Keratinocyte (primary cell): Measurements from ENCODE around the gene HEMGN. TPM values are rescaled to one million over a fixed set of nuclear protein-coding genes. Genes with fewer than 3 reads are reported as not detected.
A peak's percentile ranks its signal among the peaks of the same experiment; 100 is the strongest.

Experiments used
- DNase-seq: peaks from one replicate; pipeline ENCODE4 v3.0.0-alpha.2; 2011; ENCODE audit warnings: low read depth, missing footprints, low spot score
- FAIRE-seq: peaks from 2 replicates; lab custom pipeline; 2011; peaks lifted over from hg19 to GRCh38; lab: Jason Lieb, UNC
- H2AFZ ChIP-seq: 2 replicates; pipeline ENCODE4 v1.6.0; 2012; ENCODE audit warnings: low read length, control low read depth, inconsistent platforms; ENCODE audit not compliant: control insufficient read depth
- H3K27ac ChIP-seq: 2 replicates; pipeline ENCODE4 v1.5.1; 2011; ENCODE audit warnings: low read length; ENCODE audit not compliant: control insufficient read depth, insufficient read depth
- H3K27me3 ChIP-seq: 3 replicates; pipeline ENCODE4 v1.6.0; 2011; ENCODE audit warnings: low read length; ENCODE audit not compliant: control insufficient read depth, insufficient read depth; ENCODE audit errors: extremely low read depth
- H3K36me3 ChIP-seq, 2 experiments: 2 replicates in 1 of 2; 3 replicates in 1 of 2; pipeline ENCODE4 v1.5.1; 2011; ENCODE audit warnings: low read length in 2 of 2, mild to moderate bottlenecking in 1 of 2; ENCODE audit not compliant: control insufficient read depth in 2 of 2, insufficient read depth in 2 of 2; ENCODE audit errors: extremely low read depth in 1 of 2
- H3K4me1 ChIP-seq: 3 replicates; pipeline ENCODE4 v1.5.1; 2011; ENCODE audit warnings: low read length; ENCODE audit not compliant: control insufficient read depth, insufficient read depth; ENCODE audit errors: extremely low read depth
- H3K4me2 ChIP-seq: 3 replicates; pipeline ENCODE4 v1.6.0; 2011; ENCODE audit warnings: low read depth, low read length; ENCODE audit not compliant: control insufficient read depth, insufficient read depth; ENCODE audit errors: extremely low read depth
- H3K4me3 ChIP-seq, 3 experiments: fragments of 200-600 bp in 1 of 3; sonication (generic) in 1 of 3; 2 replicates in 2 of 3; 3 replicates in 1 of 3; pipeline ENCODE4 v1.5.1; 2011 to 2016; ENCODE audit warnings: low read length in 3 of 3, mild to moderate bottlenecking in 3 of 3, control low read depth in 2 of 3, inconsistent platforms in 1 of 3, low read depth in 1 of 3, mixed read lengths in 1 of 3, mixed run types in 1 of 3, moderate library complexity in 1 of 3; ENCODE audit not compliant: control insufficient read depth in 2 of 3, insufficient read depth in 2 of 3; ENCODE audit errors: extremely low read depth in 1 of 3
- H3K79me2 ChIP-seq: 2 replicates; pipeline ENCODE4 v1.6.0; 2012; ENCODE audit warnings: low read length; ENCODE audit not compliant: control insufficient read depth, insufficient read depth
- H3K9ac ChIP-seq: 3 replicates; pipeline ENCODE4 v1.6.0; 2011; ENCODE audit warnings: low read length; ENCODE audit not compliant: control insufficient read depth, insufficient read depth; ENCODE audit errors: extremely low read depth
- H3K9me1 ChIP-seq: 3 replicates; pipeline ENCODE4 v1.6.0; 2011; ENCODE audit warnings: low read length; ENCODE audit not compliant: control insufficient read depth, insufficient read depth; ENCODE audit errors: extremely low read depth
- H3K9me3 ChIP-seq: 2 replicates; pipeline ENCODE4 v1.5.1; 2012; ENCODE audit warnings: low read depth, low read length; ENCODE audit not compliant: control insufficient read depth
- H4K20me1 ChIP-seq: 3 replicates; pipeline ENCODE4 v1.6.0; 2011; ENCODE audit warnings: low read length; ENCODE audit not compliant: control insufficient read depth, insufficient read depth; ENCODE audit errors: extremely low read depth
- EZH2 ChIP-seq: IDR thresholded peaks from one replicate; pipeline ENCODE4 v1.6.1; 2012; ENCODE audit warnings: inconsistent platforms, mild to moderate bottlenecking, low read length, moderate library complexity
- dilution Hi-C: fragments of 300-500 bp; cut with MboI; formaldehyde crosslinking; loops from one replicate; pipeline ENCODE4 v1.7.0; 2020; ENCODE audit warnings: low sequenced_read_pairs; ENCODE audit not compliant: extremely low pct_ligation_motif_present
- polyA plus RNA-seq, 5 experiments: library from polyadenylated mRNA; depleted of rRNA in 3 of 5; stranded (reverse) in 3 of 5; stranded (forward) in 1 of 5; unstranded in 1 of 5; fragments of >200 nt; gene quantifications; 1 replicate in 1 of 5; 2 replicates in 3 of 5; 3 replicates in 1 of 5; pipeline versions ENCODE4 v1.2.1 to v1.2.3, GENCODE V29; 2011 to 2012; ENCODE audit warnings: missing spikeins in 2 of 5, low read depth in 1 of 5, low replicate concordance in 1 of 5
- TF ChIP-seq, protein P1 (sequence below), 3 experiments: IDR thresholded peaks in 1 of 3; conservative IDR thresholded peaks in 1 of 3; optimal IDR thresholded peaks in 1 of 3; 2 replicates in 2 of 3; 3 replicates in 1 of 3; pipeline versions ENCODE3 to v1.5.1; 2011; ENCODE audit warnings: low read length in 3 of 3, mild to moderate bottlenecking in 3 of 3, moderate library complexity in 2 of 3, control low read depth in 1 of 3, inconsistent platforms in 1 of 3; ENCODE audit not compliant: insufficient read depth in 2 of 3; ENCODE audit errors: extremely low read depth in 1 of 3

Gene HEMGN
- polyA plus RNA-seq, 1 donor (not counting 4 experiments of a cell fraction or from before 2014, with no cell fraction given) = not detected

GRCh38 chr9:97981846-97982682, 44.1 kb upstream of the HEMGN start:
- Histone ChIP-seq H3K79me2 (peaks cover 33% of the 10 kb centered on the region), H3K36me3 (no peaks in the 10 kb centered on the region), H4K20me1 (peaks cover 9% of the 10 kb centered on the region), H3K9me3 (no peaks in the 10 kb centered on the region), H3K27ac (peak overlapping the region; percentile 88), H2AFZ (peak overlapping the region; percentile 52), H3K4me2 (peak overlapping the region; percentile 96), H3K9ac (peak overlapping the region; percentile 96), H3K4me3 (peak overlapping the region; percentile 68 to 83 (median 78)), H3K4me1 (peaks cover 40% of the 10 kb centered on the region), H3K27me3 (no peaks in the 10 kb centered on the region), H3K9me1 (no peaks in the 10 kb centered on the region)
- DNase-seq (no peak), FAIRE-seq (no peak)
- TF ChIP-seq, protein P1, sequence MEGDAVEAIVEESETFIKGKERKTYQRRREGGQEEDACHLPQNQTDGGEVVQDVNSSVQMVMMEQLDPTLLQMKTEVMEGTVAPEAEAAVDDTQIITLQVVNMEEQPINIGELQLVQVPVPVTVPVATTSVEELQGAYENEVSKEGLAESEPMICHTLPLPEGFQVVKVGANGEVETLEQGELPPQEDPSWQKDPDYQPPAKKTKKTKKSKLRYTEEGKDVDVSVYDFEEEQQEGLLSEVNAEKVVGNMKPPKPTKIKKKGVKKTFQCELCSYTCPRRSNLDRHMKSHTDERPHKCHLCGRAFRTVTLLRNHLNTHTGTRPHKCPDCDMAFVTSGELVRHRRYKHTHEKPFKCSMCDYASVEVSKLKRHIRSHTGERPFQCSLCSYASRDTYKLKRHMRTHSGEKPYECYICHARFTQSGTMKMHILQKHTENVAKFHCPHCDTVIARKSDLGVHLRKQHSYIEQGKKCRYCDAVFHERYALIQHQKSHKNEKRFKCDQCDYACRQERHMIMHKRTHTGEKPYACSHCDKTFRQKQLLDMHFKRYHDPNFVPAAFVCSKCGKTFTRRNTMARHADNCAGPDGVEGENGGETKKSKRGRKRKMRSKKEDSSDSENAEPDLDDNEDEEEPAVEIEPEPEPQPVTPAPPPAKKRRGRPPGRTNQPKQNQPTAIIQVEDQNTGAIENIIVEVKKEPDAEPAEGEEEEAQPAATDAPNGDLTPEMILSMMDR (optimal IDR thresholded peaks at IDR 0.05 in 1 of 3, IDR thresholded peaks at IDR 0.05 in 1 of 3, conservative IDR thresholded peaks at IDR 0.05 in 1 of 3; ENCODE audit: extremely low read depth in 1 of 3, insufficient read depth in 2 of 3, low read length in 3 of 3) = no peak
- no peak for TF ChIP-seq EZH2
- dilution Hi-C loops = no loop called here

- Histone ChIP-seq H3K9me3 (no peaks in the 10 kb centered on the region), H3K9me1 (no peaks in the 10 kb centered on the region), H3K4me3 (peak overlapping the region in 1 of 3 experiments; percentile 34), H3K27ac (peak overlapping the region; percentile 66), H4K20me1 (peaks cover 2% of the 10 kb centered on the region), H3K36me3 (no peaks in the 10 kb centered on the region), H3K4me2 (peak overlapping the region; percentile 96), H3K9ac (peak overlapping the region; percentile 24), H3K27me3 (no peaks in the 10 kb centered on the region), H3K4me1 (peaks cover 34% of the 10 kb centered on the region), H3K79me2 (peaks cover 24% of the 10 kb centered on the region), H2AFZ (peak overlapping the region; percentile 31)
- TF ChIP-seq EZH2 = no peak
- TF ChIP-seq, protein P1 (optimal IDR thresholded peaks at IDR 0.05 in 1 of 3, IDR thresholded peaks at IDR 0.05 in 1 of 3, conservative IDR thresholded peaks at IDR 0.05 in 1 of 3; ENCODE audit: extremely low read depth in 1 of 3, insufficient read depth in 2 of 3, low read length in 3 of 3) = no peak
- FAIRE-seq = peak; percentile 83
- no peak for DNase-seq
- dilution Hi-C loops = no loop called here
Measured at GRCh38 chr9:97980918-97981845, 43.2 kb upstream of the HEMGN start.
